ENCODE data around the gene SAMD10. TPM values are rescaled to one million over a fixed set of nuclear protein-coding genes. Genes with fewer than 3 reads are reported as not detected.

Gene SAMD10
- total RNA-seq, 1 donor from 2014 or later, result 7.4 TPM

DNA sequence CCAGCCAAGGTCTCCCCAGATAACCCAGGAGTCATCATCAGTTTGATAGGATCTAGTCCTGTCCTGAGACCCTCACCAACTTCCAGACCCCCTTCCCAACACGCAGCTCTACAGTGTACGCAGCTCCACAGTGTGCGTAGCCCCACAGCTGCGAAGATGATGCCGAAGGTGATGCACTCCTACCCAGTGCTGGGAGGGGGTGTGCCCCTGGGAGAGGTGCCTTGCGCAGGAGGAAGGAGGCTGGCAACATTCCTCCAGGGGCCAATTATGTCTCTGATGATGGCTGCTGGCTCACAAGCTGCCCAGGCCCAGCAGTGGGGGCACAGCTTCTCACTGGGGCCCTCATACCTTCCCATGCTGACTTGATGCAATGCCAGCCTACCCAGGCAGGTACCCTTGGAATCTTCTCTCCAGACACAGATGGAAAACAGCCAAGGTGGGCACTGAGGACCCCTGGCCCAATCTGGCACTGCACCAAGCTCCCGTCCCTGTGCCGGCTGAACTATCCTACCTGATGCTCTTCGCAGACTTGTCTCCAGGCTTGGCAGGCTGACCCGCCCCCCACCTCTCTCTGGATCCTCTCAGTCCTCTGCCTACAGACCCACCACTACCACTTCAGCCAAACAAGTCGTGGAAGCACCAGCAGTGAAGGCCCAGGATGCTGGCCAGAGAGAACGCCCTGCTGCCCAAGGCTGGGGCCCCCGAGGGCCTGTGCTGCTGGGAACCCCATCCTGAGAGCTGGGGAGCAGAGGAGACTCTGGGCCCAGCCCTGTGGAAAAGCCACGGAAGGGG is 11.1 kb downstream of the SAMD10 start:
- no peak for TF ChIP-seq CTCF (conservative IDR thresholded peaks at IDR 0.05)
- Mint-ChIP-seq H3K36me3 (no peaks in the 10 kb centered on the region), H3K4me3 (peak overlapping the region; percentile 83), H3K9me3 (no peaks in the 10 kb centered on the region), H3K27ac (no peak overlapping the region), H3K4me1 (ENCODE audit: unreplicated experiment) (no peaks in the 10 kb centered on the region), H3K27me3 (no peaks in the 10 kb centered on the region)
- DNase-seq (ENCODE audit: extremely low spot score, unreplicated experiment), result no peak

DNA sequence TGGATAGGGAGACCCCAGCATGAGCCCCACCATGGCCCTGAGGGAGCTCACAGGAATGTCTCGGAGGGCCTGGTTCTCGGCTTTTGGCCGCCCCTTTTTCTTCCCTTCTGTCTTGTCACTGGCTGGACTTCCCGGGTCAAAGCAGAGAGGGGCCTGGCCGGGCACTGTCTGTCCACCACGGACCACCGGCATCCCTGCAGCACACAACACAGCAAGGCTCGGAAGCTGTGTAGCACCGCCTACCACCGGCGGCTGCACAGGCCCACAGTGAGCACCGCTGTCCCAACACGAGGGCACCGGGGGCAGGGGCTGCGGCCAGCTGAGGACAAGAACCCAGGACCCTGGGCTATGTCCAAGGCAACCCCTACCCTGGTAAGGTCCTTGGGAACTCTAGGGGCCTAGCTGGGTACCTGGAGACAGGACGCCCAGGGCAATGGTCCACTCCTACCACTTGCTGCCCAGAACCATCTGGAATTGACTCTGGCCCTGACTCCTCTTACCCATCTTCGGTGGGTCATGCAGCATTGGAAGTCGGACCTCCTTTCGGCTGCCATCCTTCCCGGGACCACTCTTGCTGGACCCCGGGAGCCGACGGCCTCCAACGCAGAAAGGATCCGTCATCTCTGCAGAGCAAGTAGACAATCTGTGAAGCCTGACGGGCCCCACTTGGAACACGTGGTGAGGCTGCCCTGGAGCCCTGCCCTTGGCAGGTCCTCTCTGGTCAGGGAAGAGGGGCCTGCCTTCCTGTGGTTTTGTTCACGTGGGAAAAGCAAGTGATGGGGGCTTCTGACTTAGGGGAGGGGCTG is 11.9 kb downstream of the SAMD10 start:
- H3K4me3 Mint-ChIP-seq, result peak overlapping the region; percentile 51
- no peaks in the 10 kb centered on the region for H3K9me3 Mint-ChIP-seq
- no peak for TF ChIP-seq CTCF (conservative IDR thresholded peaks at IDR 0.05)
- H3K27ac Mint-ChIP-seq, result no peak overlapping the region
- H3K36me3 Mint-ChIP-seq, result no peaks in the 10 kb centered on the region
- no peaks in the 10 kb centered on the region for H3K27me3 Mint-ChIP-seq
- no peaks in the 10 kb centered on the region for H3K4me1 Mint-ChIP-seq (ENCODE audit: unreplicated experiment)
- no peak for DNase-seq (ENCODE audit: extremely low spot score, unreplicated experiment)

DNA sequence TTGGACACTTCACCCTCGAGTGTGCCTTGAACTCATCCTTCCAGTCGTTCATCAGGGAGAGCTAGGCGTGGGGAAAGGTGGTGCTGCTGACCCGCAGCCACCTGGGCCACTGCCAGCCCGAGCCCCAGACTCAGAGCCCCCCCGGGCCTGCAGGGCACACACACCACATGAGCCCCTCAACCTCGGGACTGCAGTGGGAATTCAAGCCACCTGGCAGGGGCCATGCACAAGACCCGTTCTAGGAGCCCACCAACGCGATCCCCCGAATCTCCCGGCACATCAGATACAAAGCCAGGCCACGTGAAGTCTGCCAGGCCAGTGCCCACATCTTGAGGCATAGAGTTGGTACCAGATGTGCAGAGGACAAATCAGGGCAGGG is 12.5 kb downstream of the SAMD10 start:
- H3K9me3 Mint-ChIP-seq, result no peaks in the 10 kb centered on the region
- no peak for TF ChIP-seq CTCF (conservative IDR thresholded peaks at IDR 0.05)
- H3K27ac Mint-ChIP-seq, result no peak overlapping the region
- H3K4me1 Mint-ChIP-seq (ENCODE audit: unreplicated experiment), result no peaks in the 10 kb centered on the region
- DNase-seq (ENCODE audit: extremely low spot score, unreplicated experiment), result no peak
- H3K27me3 Mint-ChIP-seq, result no peaks in the 10 kb centered on the region
- H3K4me3 Mint-ChIP-seq, result no peak overlapping the region
- H3K36me3 Mint-ChIP-seq, result no peaks in the 10 kb centered on the region

DNA sequence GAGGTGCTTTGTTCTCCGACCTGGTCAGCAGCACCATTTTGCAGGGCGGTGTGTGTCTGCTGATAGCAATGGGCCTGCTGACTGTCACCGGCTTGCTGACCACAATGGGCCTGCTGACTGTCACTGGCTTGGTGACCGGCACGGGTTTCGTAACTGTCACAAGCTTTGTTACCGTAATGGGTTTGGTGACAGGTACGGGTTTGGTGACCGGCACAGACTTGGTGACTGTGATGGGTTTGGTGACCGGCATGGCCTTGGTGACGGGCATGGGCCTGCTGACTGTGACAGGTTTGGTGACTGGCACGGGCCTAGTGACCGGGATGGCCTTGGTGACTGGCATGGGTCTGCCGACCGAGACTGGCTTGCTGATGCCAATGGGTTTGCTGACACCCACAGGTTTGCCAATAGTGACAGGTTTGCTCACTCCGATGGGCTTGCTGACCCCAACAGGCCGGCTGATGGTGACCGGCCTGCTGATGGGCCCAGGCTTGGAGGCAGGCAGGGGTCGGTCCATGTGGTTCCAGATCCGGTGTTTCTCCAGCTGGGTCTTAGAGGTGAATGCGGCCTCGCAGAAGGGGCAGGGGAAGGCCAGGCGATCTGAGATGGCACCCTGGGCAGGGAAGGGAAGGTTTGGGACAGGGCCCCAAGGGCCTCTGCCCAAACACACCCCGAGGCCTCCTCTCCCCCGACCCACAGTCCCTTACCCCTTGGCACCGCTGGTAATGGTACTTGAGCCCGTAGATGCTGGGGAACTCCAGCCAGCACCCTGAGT is 13.1 kb downstream of the SAMD10 start:
- no peak for TF ChIP-seq CTCF (conservative IDR thresholded peaks at IDR 0.05)
- no peaks in the 10 kb centered on the region for H3K4me1 Mint-ChIP-seq (ENCODE audit: unreplicated experiment)
- no peak overlapping the region for H3K4me3 Mint-ChIP-seq
- no peaks in the 10 kb centered on the region for H3K36me3 Mint-ChIP-seq
- no peak for DNase-seq (ENCODE audit: extremely low spot score, unreplicated experiment)
- no peak overlapping the region for H3K27ac Mint-ChIP-seq
- H3K27me3 Mint-ChIP-seq, result no peaks in the 10 kb centered on the region
- no peaks in the 10 kb centered on the region for H3K9me3 Mint-ChIP-seq

DNA sequence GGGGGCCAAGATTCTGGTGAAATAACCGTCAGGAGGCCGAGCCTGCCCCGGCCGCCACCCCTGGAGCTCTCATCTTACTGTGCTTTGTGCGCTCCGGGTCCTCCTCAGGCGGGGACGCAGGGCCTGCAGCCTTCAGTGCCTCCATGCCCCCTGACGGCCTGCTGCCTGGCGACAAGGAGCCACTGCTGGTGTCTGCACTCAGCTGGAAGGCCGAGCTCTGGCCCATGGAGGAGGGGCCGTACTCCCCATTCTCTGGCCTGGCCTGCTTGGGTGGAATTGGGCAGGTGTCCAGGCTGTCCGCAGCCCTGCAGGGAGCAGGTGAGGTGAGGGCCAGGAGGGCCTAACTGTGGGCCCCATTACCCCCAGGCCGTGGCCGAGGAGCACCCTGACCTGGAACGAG is 15.0 kb downstream of the SAMD10 start:
- Mint-ChIP-seq H3K4me1 (ENCODE audit: unreplicated experiment) (no peaks in the 10 kb centered on the region), H3K4me3 (no peak overlapping the region), H3K9me3 (no peaks in the 10 kb centered on the region), H3K27me3 (no peaks in the 10 kb centered on the region), H3K36me3 (no peaks in the 10 kb centered on the region), H3K27ac (no peak overlapping the region)
- DNase-seq (ENCODE audit: extremely low spot score, unreplicated experiment), result no peak
- no peak for TF ChIP-seq CTCF (conservative IDR thresholded peaks at IDR 0.05)

Measured in type B pancreatic cell (in vitro differentiated cells).